Activated T-cell treated with anti-CD3 and anti-CD28 coated beads, Interleukin-2, amount 50 U/mL, for 72 hours (primary cell): ENCODE measurements around the gene KDM5A. TPM values are rescaled to one million over a fixed set of nuclear protein-coding genes. Genes with fewer than 3 reads are reported as not detected.
"Not testable (repeated sequence)": the region's sequence is repeated elsewhere in the genome, so short reads cannot be mapped to it uniquely, and the experiment has no call there.

Source experiments
- ATAC-seq, 2 donors: fragments of 150-1000 bp; cut with Tn5 transposase; replicated peaks in 1 of 2; 2 replicates each; pipeline ENCODE4 v1.10.0; 2021; ENCODE audit warnings: moderate library complexity in 2 of 2, mild to moderate bottlenecking in 1 of 2
- DNase-seq, 2 donors: peaks; one replicate each; pipeline ENCODE4 v3.0.0; 2021 to 2022; ENCODE audit warnings: mixed read lengths in 1 of 2
- H3K27ac Mint-ChIP-seq: one replicate; pipeline ENCODE4 v1.8.0; 2022; ENCODE audit warnings: mild to moderate bottlenecking, moderate library complexity, mixed read lengths
- H3K27me3 Mint-ChIP-seq: one replicate; pipeline ENCODE4 v1.8.0; 2022; ENCODE audit warnings: low read depth, mixed read lengths
- H3K36me3 Mint-ChIP-seq, 2 donors: one replicate each; pipeline ENCODE4 v1.8.0; 2022; ENCODE audit warnings: mixed read lengths in 2 of 2, mild to moderate bottlenecking in 1 of 2; ENCODE audit not compliant: insufficient read depth in 2 of 2
- H3K4me1 Mint-ChIP-seq: one replicate; pipeline ENCODE4 v1.8.0; 2022; ENCODE audit warnings: low read depth, mixed read lengths
- H3K4me3 Mint-ChIP-seq, 2 donors: one replicate each; pipeline ENCODE4 v1.8.0; 2022; ENCODE audit warnings: mild to moderate bottlenecking in 2 of 2, mixed read lengths in 2 of 2, moderate library complexity in 2 of 2
- H3K9me3 Mint-ChIP-seq, 2 donors: one replicate each; pipeline ENCODE4 v1.8.0; 2022; ENCODE audit warnings: mixed read lengths in 2 of 2
- total RNA-seq, 2 donors: library from RNA; stranded (reverse); gene quantifications; one replicate each; pipeline ENCODE4 v1.2.3, GENCODE V29; 2022

Gene KDM5A
- total RNA-seq, 2 donors from 2014 or later = 75.0 to 103 TPM

DNA sequence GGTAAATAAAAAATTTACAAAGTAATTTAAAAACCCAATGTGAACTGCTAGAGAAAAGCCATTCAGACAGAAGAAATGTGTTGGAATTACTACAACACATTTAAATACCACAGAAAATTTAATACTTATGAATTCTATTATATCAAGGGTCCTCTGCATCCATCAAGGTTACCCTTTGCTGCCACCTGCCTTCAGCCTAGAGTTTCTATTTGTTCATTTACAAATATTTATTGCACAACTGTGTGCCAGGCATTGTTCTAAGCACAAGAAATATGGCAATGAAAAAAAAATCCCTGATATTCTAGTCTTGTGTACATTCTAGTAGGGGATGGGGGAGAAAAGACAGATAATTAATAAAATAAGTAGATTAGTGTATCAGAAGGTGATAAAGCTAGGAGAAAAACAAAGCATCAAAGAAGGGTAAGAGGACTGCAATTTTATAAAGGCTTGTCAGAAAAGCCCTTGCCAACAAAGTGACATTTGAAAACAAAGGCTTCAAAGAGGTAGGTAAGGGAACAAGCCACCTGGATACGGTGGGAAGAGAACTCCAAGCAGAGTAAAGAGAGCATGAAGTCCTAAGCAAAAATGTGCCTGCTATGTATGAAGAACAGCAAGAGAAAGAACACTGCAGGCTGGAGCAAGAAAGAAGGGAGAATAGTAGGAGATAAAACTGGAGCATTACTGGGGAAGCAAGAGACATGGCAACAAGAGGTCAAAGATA is 67.4 kb downstream of the KDM5A start:
- no peak for DNase-seq

DNA sequence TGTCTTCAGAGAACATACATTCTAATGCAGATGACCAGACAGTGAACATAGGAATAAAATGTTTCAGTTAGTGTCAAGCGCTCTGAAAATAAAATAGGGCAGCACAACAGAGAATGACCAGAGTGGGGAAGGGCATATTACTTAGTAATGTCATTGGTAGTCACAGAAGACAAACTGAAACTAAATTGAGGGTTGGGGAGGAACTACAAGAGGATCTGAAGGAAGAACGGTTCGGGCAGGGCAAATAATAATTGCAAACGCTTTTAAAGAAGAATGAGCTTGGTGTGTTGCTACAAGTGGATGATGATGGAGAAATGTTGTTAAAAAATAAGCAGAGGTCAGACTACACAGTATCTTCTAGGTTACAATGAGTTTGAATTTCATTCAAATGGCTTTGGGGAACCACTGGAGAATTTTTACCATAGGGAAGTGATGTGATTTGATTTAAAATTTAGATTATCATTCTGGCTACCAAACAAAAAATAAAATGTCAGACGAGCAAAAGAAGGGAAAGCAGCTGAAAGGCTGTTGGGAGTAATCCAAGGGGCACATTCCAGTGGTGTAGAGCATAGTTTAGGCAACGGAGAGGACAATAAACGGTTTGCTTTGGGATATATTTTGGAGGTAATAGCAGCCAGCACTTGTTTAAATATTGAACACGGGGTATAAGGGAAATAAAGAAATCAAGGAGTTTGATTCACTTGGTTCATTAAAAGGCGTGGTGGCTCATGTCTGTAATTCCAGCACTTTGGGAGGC is 70.2 kb downstream of the KDM5A start:
- no peak for DNase-seq
- no peak overlapping the region for H3K4me3 Mint-ChIP-seq
- peaks cover 24 to 52% of the 10 kb centered on the region in 2 donors for H3K36me3 Mint-ChIP-seq
- peaks cover 6% of the 10 kb centered on the region for H3K4me1 Mint-ChIP-seq
- H3K9me3 Mint-ChIP-seq = no peaks in the 10 kb centered on the region
- no peaks in the 10 kb centered on the region for H3K27me3 Mint-ChIP-seq
- no peak for ATAC-seq
- peak overlapping the region; percentile 12 for H3K27ac Mint-ChIP-seq

More for the DNA sequence above, 67.4 kb downstream of the KDM5A start:
- no peak for ATAC-seq
- no peak overlapping the region for H3K4me3 Mint-ChIP-seq
- H3K4me1 Mint-ChIP-seq = peaks cover 8% of the 10 kb centered on the region
- peaks cover 24 to 51% of the 10 kb centered on the region in 2 donors for H3K36me3 Mint-ChIP-seq
- no peaks in the 10 kb centered on the region for H3K9me3 Mint-ChIP-seq
- H3K27ac Mint-ChIP-seq = peak overlapping the region; percentile 49
- H3K27me3 Mint-ChIP-seq = no peaks in the 10 kb centered on the region

DNA sequence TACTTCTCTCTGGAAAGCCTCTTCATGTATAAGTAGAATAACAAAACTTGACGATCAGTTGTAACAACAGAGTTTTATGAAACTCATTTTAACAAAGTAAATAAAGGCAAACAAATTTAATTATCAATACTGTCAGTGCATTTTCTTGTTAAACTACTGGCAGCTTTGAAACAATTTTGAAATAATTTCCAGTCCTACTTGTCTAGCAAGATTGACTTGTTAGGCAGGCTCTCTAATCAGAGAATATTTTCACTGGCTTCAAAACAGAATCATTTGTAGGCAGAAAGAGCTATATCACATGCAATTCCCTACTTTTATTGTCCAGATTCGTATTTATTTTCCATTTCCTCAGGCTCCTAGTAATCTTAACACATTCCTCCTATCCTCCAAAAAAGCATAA is 80.6 kb downstream of the KDM5A start:
- Mint-ChIP-seq H3K4me1 (no peaks in the 10 kb centered on the region), H3K9me3 (no peaks in the 10 kb centered on the region), H3K36me3 (peaks cover 12 to 40% of the 10 kb centered on the region in 2 donors), H3K4me3 (no peak overlapping the region), H3K27me3 (no peaks in the 10 kb centered on the region), H3K27ac (no peak overlapping the region)
- ATAC-seq (no peak), DNase-seq (no peak)

DNA sequence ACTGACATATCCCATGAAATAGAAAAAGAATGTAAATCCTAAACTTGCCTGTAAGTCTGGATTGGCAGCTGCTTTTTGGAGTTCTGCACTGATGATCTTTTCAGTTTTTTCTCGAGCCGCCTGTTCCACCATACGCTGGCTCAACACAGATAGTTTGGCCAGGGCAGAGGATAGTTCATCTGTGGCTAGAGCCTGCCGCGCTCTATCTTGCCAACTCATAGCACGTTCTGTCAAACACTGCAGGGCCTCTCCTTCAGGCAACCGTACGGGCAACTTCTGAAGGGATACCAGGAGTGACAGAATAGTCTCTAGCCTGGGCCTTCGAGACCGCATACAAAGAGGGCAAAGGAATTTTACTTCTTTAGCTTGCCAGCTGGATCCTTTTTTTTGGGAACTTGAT is 81.7 kb downstream of the KDM5A start:
- peaks cover 17 to 46% of the 10 kb centered on the region in 2 donors for H3K36me3 Mint-ChIP-seq
- H3K27ac Mint-ChIP-seq = no peak overlapping the region
- peaks cover 9% of the 10 kb centered on the region for H3K4me1 Mint-ChIP-seq
- no peaks in the 10 kb centered on the region for H3K27me3 Mint-ChIP-seq
- H3K9me3 Mint-ChIP-seq = peaks cover 1% of the 10 kb centered on the region in 2 donors
- H3K4me3 Mint-ChIP-seq = no peak overlapping the region
- DNase-seq (no peak), ATAC-seq (no peak)

DNA sequence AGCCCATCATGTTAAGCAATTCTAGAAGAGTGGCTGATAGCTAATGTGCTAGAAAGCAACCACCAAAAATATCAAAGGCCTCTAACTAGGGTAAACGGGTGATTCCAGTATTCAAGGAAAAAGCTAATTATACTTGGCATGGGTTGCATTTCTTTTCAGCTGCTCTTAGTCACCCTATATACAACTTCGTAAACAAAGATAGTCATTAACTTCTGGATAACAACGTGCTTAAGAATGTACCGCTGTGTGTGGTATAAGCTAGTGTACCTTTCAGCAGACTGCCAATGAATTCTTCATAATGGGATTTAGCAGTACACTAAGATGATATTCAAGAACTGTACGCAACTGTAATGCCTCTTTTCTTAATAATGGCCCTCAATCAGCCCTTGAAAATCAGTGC is 84.3 kb downstream of the KDM5A start:
- Mint-ChIP-seq H3K4me3 (no peak overlapping the region), H3K36me3 (peaks cover 37 to 58% of the 10 kb centered on the region in 2 donors), H3K27ac (no peak overlapping the region), H3K4me1 (peaks cover 35% of the 10 kb centered on the region), H3K9me3 (peaks cover 10% of the 10 kb centered on the region in 2 donors), H3K27me3 (no peaks in the 10 kb centered on the region)
- ATAC-seq (no peak), DNase-seq (no peak)

DNA sequence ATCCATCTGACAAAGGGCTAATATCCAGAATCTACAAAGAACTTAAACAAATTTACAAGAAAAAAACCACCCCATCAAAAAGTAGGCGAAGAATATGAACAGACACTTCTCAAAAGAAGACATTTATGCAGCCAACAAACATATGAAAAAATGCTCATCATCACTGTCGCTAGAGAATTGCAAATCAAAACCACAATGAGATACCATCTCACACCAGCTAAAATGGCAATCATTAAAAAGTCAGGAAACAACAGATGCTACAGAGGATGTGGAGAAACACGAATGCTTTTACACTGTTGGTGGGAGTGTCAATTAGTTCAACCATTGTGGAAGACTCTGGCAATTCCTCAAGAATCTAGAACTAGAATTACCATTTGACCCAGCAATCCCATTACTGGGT is 86.4 kb downstream of the KDM5A start:
- H3K4me3 Mint-ChIP-seq = peak overlapping the region in 1 of 2 donors; percentile 83
- H3K27me3 Mint-ChIP-seq = not testable (repeated sequence)

DNA sequence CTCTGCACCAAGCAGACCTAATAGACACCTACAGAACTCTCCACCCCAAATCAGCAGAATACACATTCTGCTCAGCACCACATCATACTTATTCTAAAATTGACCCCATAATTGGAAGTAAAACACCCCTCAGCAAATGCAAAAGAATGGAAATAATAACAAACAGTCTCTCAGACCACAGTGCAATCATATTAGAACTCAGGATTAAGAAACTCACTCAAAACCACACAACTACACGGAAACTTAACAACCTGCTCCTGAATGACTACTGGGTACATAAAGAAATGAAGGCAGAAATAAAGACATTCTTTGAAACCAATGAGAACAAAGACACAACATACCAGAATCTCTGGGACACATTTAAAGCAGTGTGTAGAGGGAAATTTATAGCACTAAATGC is 89.0 kb downstream of the KDM5A start:
- Mint-ChIP-seq H3K36me3 (peaks cover 45 to 67% of the 10 kb centered on the region in 2 donors), H3K9me3 (peaks cover 17 to 18% of the 10 kb centered on the region in 2 donors), H3K27ac (peak overlapping the region; percentile 95), H3K4me1 (peaks cover 41% of the 10 kb centered on the region), H3K4me3 (peak overlapping the region; percentile 48 to 83)
- not testable (repeated sequence) for DNase-seq, H3K27me3 Mint-ChIP-seq, ATAC-seq

More for the DNA sequence above, 86.4 kb downstream of the KDM5A start:
- peak overlapping the region; percentile 64 for H3K27ac Mint-ChIP-seq
- DNase-seq, ATAC-seq: not testable (repeated sequence)
- H3K4me1 Mint-ChIP-seq = peaks cover 41% of the 10 kb centered on the region
- H3K36me3 Mint-ChIP-seq = peaks cover 48 to 65% of the 10 kb centered on the region in 2 donors
- peaks cover 17 to 18% of the 10 kb centered on the region in 2 donors for H3K9me3 Mint-ChIP-seq

DNA sequence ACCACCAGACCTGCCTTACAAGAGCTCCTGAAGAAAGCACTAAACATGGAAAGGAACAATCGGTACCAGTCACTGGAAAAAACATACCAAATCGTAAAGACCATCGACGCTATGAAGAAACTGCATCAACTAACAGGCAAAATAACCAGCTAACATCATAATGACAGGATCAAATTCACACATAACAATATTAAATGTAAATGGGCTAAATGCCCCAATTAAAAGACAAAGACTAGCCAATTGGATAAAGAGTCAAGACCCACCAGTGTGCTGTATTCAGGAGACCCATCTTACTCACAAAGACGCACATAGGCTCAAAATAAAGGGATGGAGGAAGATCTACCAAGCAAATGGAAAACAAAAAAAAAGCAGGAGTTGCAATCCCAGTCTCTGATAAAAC is 89.6 kb downstream of the KDM5A start:
- DNase-seq, ATAC-seq, H3K27me3 Mint-ChIP-seq: not testable (repeated sequence)
- peaks cover 46 to 72% of the 10 kb centered on the region in 2 donors for H3K36me3 Mint-ChIP-seq
- peaks cover 46% of the 10 kb centered on the region for H3K4me1 Mint-ChIP-seq
- H3K9me3 Mint-ChIP-seq = peaks cover 17 to 18% of the 10 kb centered on the region in 2 donors
- H3K4me3 Mint-ChIP-seq = peak overlapping the region in 1 of 2 donors; percentile 35
- peak overlapping the region; percentile 58 for H3K27ac Mint-ChIP-seq

DNA sequence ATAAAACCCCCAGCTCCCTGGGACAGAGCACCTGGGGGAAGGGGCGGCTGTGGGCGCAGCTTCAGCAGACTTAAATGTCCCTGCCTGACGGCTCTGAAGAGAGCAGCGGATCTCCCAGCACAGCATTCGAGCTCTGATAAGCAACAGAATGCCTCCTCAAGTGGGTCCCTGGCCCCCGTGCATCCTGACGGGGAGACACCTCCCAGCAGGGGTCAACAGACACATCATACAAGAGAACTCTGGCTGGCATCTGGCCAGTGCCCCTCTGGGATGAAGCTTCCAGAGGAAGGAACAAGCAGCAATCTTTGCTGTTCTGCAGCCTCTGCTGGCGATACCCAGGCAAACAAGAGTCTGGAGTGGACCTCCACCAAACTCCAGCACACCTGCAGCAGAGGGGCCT is 91.1 kb downstream of the KDM5A start:
- H3K27me3 Mint-ChIP-seq, H3K4me3 Mint-ChIP-seq, DNase-seq, ATAC-seq, H3K27ac Mint-ChIP-seq: not testable (repeated sequence)
- peaks cover 44 to 79% of the 10 kb centered on the region in 2 donors for H3K36me3 Mint-ChIP-seq
- peaks cover 43% of the 10 kb centered on the region for H3K4me1 Mint-ChIP-seq
- peaks cover 17 to 18% of the 10 kb centered on the region in 2 donors for H3K9me3 Mint-ChIP-seq

DNA sequence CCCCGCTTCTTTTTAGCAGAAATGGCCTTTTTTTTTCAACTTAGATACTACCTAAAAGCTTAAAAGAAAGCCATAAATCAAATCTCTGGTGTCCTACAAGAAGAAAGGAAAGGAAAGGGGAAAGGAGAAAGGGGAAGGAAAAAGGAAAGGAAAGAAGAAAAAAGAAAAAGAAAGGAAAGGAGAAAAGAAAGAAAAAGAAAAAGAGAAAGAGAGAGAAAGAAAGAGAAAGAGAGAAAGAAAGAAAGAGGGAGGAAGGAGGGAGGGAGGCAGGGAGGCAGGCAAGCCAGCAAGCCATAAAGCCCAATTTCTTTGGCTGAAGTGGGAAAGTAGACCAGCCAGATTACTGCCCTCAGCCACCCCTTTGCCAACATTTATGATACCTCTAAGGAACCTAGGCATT is 94.0 kb downstream of the KDM5A start:
- peaks cover 14% of the 10 kb centered on the region for H3K4me1 Mint-ChIP-seq
- H3K27ac Mint-ChIP-seq = peak overlapping the region; percentile 51
- H3K27me3 Mint-ChIP-seq = no peaks in the 10 kb centered on the region

DNA sequence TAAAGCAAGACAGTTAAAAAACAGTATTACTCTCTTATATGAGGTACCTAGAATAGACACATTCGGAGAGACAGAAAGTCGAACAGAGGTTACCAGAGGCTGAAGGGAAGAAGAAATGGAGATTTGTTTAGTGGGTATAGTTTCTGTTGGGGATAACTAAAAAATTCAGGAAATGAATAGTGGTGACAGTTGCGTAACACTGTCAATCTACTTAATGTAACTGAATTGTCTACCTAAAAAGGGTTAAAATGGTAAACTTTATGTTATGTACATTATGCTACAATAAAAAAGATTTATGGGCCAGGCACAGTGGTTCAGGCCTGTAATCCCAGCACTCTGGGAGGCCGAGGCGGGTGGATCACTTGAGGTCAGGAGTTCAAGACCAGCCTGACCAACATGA is 95.9 kb downstream of the KDM5A start:
- no peaks in the 10 kb centered on the region for H3K9me3 Mint-ChIP-seq
- H3K4me3 Mint-ChIP-seq = no peak overlapping the region
- no peak for ATAC-seq
- DNase-seq = no peak
- no peaks in the 10 kb centered on the region for H3K27me3 Mint-ChIP-seq
- peaks cover 13 to 48% of the 10 kb centered on the region in 2 donors for H3K36me3 Mint-ChIP-seq
- H3K4me1 Mint-ChIP-seq = peaks cover 5% of the 10 kb centered on the region
- peak overlapping the region; percentile 82 for H3K27ac Mint-ChIP-seq

More for the DNA sequence above, 94.0 kb downstream of the KDM5A start:
- ATAC-seq (no peak), DNase-seq (no peak)
- H3K4me3 Mint-ChIP-seq = no peak overlapping the region
- H3K36me3 Mint-ChIP-seq = peaks cover 27 to 67% of the 10 kb centered on the region in 2 donors
- H3K9me3 Mint-ChIP-seq = peaks cover 7 to 9% of the 10 kb centered on the region in 2 donors

DNA sequence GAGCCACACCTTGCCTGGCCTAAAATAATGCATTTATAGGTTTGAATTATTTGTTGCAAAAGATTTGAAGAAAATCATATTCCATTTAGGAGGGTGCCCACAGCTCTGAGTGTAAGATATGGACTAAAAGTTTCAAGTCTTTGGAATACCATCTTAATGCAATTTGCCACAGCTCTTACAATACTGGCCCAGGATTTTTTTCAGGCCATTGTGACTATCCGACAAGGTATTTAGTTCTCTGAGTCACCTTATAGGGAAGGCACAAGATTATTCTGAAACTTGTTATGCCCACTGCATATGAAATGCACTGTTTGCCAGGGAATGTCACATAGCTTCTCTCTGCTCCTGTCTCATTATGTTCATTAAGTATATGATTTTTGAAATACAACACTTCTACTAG is 96.9 kb downstream of the KDM5A start:
- no peaks in the 10 kb centered on the region for H3K27me3 Mint-ChIP-seq
- H3K4me3 Mint-ChIP-seq = no peak overlapping the region
- DNase-seq = no peak
- ATAC-seq = no peak
- H3K9me3 Mint-ChIP-seq = no peaks in the 10 kb centered on the region
- peaks cover 15% of the 10 kb centered on the region for H3K4me1 Mint-ChIP-seq
- H3K27ac Mint-ChIP-seq = peak overlapping the region; percentile 82
- peaks cover 13 to 51% of the 10 kb centered on the region in 2 donors for H3K36me3 Mint-ChIP-seq

DNA sequence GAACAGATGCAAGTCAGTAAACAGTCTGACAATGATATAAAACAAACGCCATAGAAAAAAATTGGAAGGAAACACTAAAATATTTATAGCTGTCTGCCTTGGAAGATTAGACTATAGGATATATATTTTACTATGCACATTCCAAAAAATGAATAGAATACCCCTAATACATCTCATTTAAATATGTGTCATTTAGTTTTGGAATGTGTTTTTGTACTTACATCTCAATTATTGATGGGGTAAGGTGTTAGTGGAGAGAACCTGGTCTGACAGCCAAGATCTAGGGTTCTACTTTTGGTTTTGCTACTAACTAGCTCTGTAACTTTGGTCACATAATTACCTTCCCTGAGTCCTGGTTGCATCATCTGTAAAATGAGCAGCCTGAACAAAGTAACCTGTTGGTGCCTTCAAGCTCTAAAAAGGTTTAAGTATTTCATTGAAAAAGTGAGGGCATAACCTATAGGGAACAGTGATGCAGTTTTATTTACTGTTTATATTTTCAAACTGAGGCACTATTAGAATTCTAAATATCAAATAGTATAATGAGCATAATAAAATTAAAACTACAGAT is 97.9 kb downstream of the KDM5A start:
- Mint-ChIP-seq H3K9me3 (no peaks in the 10 kb centered on the region), H3K27me3 (no peaks in the 10 kb centered on the region), H3K4me1 (peaks cover 25% of the 10 kb centered on the region), H3K36me3 (peaks cover 12 to 46% of the 10 kb centered on the region in 2 donors), H3K27ac (peak overlapping the region; percentile 84), H3K4me3 (peak overlapping the region in 1 of 2 donors; percentile 31)
- DNase-seq = no peak
- ATAC-seq = peak; percentile 42 to 47
